A673 (cell line): ENCODE results near the gene TRAPPC12. TPM values are rescaled to one million over a fixed set of nuclear protein-coding genes. Genes with fewer than 3 reads are reported as not detected.

Experiments
- BruUV-seq: library from RNA; stranded (reverse); fragments of 400-500 nt; replicated peaks from 2 replicates; lab custom pipeline; 2021; lab: Mats Ljungman, UMichigan
- CTCF ChIA-PET: fragments of 300-600 bp; sonication (Branson Sonifier 250); formaldehyde crosslinking; loops from one replicate; lab custom pipeline; 2022; ENCODE audit warnings: antibody characterized with exemption; lab: Charles Lee
- POLR2A ChIA-PET: fragments of 300-600 bp; sonication (Branson Sonifier 250); formaldehyde crosslinking; loops from one replicate; lab custom pipeline; 2022; ENCODE audit warnings: antibody characterized with exemption; ENCODE audit not compliant: low non-redundant PET; lab: Charles Lee
- DNase-seq: peaks from one replicate; pipeline ENCODE4 v3.0.0-alpha.2; 2015; ENCODE audit warnings: low spot score
- H3K27ac ChIP-seq: fragments of 200-600 bp; sonication (generic); 2 replicates; pipeline ENCODE4 v1.5.1; 2016; ENCODE audit warnings: mixed run types, low read depth, mild to moderate bottlenecking, mixed read lengths, antibody characterized with exemption, low read length; ENCODE audit not compliant: poor library complexity, severe bottlenecking
- H3K27me3 ChIP-seq: fragments of 200-600 bp; sonication (generic); replicated peaks from 2 replicates; pipeline ENCODE4 v1.6.1; 2017; ENCODE audit warnings: mixed run types, low read depth, mild to moderate bottlenecking, mixed read lengths, antibody characterized with exemption, low read length; ENCODE audit not compliant: insufficient read depth, poor library complexity
- H3K36me3 ChIP-seq: fragments of 200-600 bp; sonication (generic); 2 replicates; pipeline ENCODE4 v1.6.1; 2016; ENCODE audit warnings: mixed run types, mild to moderate bottlenecking, mixed read lengths, antibody characterized with exemption, low read length; ENCODE audit not compliant: insufficient read depth, poor library complexity, severe bottlenecking
- H3K4me1 ChIP-seq: fragments of 200-600 bp; sonication (generic); 2 replicates; pipeline ENCODE4 v1.6.1; 2017; ENCODE audit warnings: mixed run types, mild to moderate bottlenecking, mixed read lengths, antibody characterized with exemption, low read length; ENCODE audit not compliant: insufficient read depth, poor library complexity, severe bottlenecking
- H3K4me3 ChIP-seq: fragments of 200-600 bp; sonication (generic); 2 replicates; pipeline ENCODE4 v1.5.1; 2016; ENCODE audit warnings: low read depth, mixed run types, mild to moderate bottlenecking, mixed read lengths, low read length; ENCODE audit not compliant: poor library complexity, severe bottlenecking
- H3K9me3 ChIP-seq: fragments of 200-600 bp; sonication (generic); 2 replicates; pipeline ENCODE4 v1.6.1; 2016; ENCODE audit warnings: mixed run types, low read depth, mild to moderate bottlenecking, mixed read lengths, antibody characterized with exemption, low read length; ENCODE audit not compliant: poor library complexity, severe bottlenecking
- EZH2 ChIP-seq: fragments of 200-600 bp; sonication (generic); IDR thresholded peaks from 2 replicates; pipeline ENCODE4 v1.6.1; 2017; ENCODE audit warnings: borderline replicate concordance, low read depth, mild to moderate bottlenecking, mixed read lengths, antibody characterized with exemption, low read length; ENCODE audit not compliant: poor library complexity, severe bottlenecking
- intact Hi-C: fragments of 100-400 bp; cut with micrococcal nuclease; formaldehyde crosslinking; loops from one replicate; pipeline ENCODE4 v1.10.0; 2022; ENCODE audit not compliant: unreplicated experiment
- total RNA-seq: library from RNA; stranded (reverse); gene quantifications from 2 replicates; pipeline ENCODE4 v1.2.3, GENCODE V29; 2021
- TF ChIP-seq, protein P1 (sequence below): fragments of 300-800, 200-600 bp; sonication (generic); conservative IDR thresholded peaks from 2 replicates; pipeline ENCODE4 v1.5.1; 2017; ENCODE audit warnings: low read depth, mild to moderate bottlenecking, antibody characterized with exemption, low read length, moderate library complexity, mixed read lengths

The TRAPPC12 gene
- total RNA-seq, 1 experiment from 2014 or later = 94.4 TPM

- POLR2A ChIA-PET = no interaction called here
- DNase-seq = no peak
- Histone ChIP-seq H3K4me1 (peaks cover 12% of the 10 kb centered on the region), H3K4me3 (no peak overlapping the region), H3K27ac (peak overlapping the region; percentile 53), H3K36me3 (peaks cover 6% of the 10 kb centered on the region), H3K9me3 (no peaks in the 10 kb centered on the region), H3K27me3 (no peaks in the 10 kb centered on the region)
- no TSS peak for BruUV-seq
- intact Hi-C loops = loop anchor here (10.0 kb wide), 1 partner anchor 1606 kb away; no protein-coding TSS in a partner anchor
- CTCF ChIA-PET = no interaction called here
- TF ChIP-seq, protein P1, sequence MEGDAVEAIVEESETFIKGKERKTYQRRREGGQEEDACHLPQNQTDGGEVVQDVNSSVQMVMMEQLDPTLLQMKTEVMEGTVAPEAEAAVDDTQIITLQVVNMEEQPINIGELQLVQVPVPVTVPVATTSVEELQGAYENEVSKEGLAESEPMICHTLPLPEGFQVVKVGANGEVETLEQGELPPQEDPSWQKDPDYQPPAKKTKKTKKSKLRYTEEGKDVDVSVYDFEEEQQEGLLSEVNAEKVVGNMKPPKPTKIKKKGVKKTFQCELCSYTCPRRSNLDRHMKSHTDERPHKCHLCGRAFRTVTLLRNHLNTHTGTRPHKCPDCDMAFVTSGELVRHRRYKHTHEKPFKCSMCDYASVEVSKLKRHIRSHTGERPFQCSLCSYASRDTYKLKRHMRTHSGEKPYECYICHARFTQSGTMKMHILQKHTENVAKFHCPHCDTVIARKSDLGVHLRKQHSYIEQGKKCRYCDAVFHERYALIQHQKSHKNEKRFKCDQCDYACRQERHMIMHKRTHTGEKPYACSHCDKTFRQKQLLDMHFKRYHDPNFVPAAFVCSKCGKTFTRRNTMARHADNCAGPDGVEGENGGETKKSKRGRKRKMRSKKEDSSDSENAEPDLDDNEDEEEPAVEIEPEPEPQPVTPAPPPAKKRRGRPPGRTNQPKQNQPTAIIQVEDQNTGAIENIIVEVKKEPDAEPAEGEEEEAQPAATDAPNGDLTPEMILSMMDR = no peak
These were observed 81.6 kb downstream of the TRAPPC12 start for GRCh38 chr2:3460831-3461800.

GRCh38 chr2:3461801-3462492 lies 82.5 kb downstream of the TRAPPC12 start:
- Histone ChIP-seq H3K27me3 (no peaks in the 10 kb centered on the region), H3K4me1 (peaks cover 12% of the 10 kb centered on the region), H3K27ac (peak overlapping the region; percentile 53), H3K4me3 (no peak overlapping the region), H3K9me3 (no peaks in the 10 kb centered on the region), H3K36me3 (peaks cover under 1% of the 10 kb centered on the region)
- TF ChIP-seq EZH2 = no peak
- TF ChIP-seq, protein P1 = peak; percentile 85
- CTCF ChIA-PET = interaction anchor here (0.6 to 0.8 kb wide), 3 partner anchors 9 to 283 kb away, joined by 3 to 6 read pairs (median 4); no protein-coding TSS in a partner anchor
- BruUV-seq = no TSS peak
- POLR2A ChIA-PET = no interaction called here
- intact Hi-C loops = loop anchor here (10.0 kb wide), 1 partner anchor 1607 kb away; no protein-coding TSS in a partner anchor
- DNase-seq = peak; percentile 72

GRCh38 chr2:3462493-3463104 lies 83.1 kb downstream of the TRAPPC12 start:
- CTCF ChIA-PET = interaction anchor here (0.7 to 0.8 kb wide), 2 partner anchors 10 to 284 kb away, joined by 4 to 6 read pairs; no protein-coding TSS in a partner anchor
- no peak for DNase-seq
- Histone ChIP-seq H3K27me3 (no peaks in the 10 kb centered on the region), H3K27ac (no peak overlapping the region), H3K9me3 (no peaks in the 10 kb centered on the region), H3K4me3 (no peak overlapping the region), H3K36me3 (no peaks in the 10 kb centered on the region), H3K4me1 (peaks cover 12% of the 10 kb centered on the region)
- POLR2A ChIA-PET = no interaction called here
- no TSS peak for BruUV-seq
- TF ChIP-seq, protein P1 = 0 out of 2 replicates have a peak, but pooled peaks have one; percentile 24
- no peak for TF ChIP-seq EZH2
- intact Hi-C loops = loop anchor here (10.0 kb wide), 1 partner anchor 1608 kb away; no protein-coding TSS in a partner anchor
